NCI-H146 treated with DMSO at 0.1 percent for 48 hours (cell line): ENCODE results near the gene AKAP17A.
"Not testable (repeated sequence)": the region's sequence is repeated elsewhere in the genome, so short reads cannot be mapped to it uniquely, and the experiment has no call there.

Experiments
- DNase-seq: peaks from one replicate; lab custom pipeline; 2025; ENCODE audit not compliant: unreplicated experiment; lab: John Stamatoyannopoulos, UW

Gene AKAP17A

DNA sequence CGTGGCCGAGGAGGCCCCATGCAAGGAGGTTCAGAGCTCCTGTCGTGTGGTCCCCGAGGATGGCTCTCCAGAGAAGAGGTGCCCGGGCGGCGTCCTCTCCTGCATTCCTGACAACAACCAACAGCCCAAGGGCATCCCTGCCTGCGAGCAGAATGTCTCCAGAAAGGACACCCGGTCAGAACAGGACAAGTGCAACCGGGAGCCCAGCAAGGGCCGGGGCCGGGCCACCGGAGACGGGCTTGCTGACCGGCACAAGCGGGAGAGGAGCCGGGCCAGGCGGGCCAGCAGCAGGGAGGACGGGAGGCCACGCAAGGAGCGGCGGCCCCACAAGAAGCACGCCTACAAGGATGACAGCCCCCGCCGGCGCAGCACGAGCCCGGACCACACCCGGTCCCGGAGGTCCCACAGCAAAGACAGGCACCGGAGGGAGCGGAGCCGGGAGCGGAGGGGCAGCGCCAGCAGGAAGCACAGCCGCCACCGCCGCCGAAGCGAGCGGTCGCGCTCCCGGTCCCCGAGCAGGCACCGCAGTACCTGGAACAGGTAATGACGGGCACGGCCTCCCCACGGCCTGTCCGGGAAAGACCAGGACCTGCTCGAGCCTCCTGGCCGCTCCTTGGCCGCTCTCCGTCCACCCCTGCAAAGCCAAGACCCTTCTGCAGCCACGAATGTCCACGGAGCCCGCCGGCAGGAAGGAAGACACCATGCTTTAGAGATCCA, 9.8 kb downstream of the AKAP17A start:
- DNase-seq: no peak

DNA sequence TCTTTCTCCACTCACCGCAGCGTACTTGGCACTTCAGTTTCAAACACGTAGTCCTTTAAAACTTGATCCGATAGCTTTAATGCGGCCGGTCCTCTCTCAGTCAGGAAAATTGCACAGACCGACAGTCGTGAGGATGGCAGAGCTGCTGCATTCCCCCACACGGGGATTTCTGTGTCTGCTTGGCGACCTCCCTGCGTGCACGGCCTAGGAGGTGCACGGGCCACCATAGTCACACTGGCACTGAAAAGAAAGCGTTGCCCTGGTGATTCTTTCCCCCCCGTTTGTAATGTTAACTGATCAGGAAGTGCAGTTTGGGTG, 10.3 kb downstream of the AKAP17A start:
- no peak for DNase-seq

DNA sequence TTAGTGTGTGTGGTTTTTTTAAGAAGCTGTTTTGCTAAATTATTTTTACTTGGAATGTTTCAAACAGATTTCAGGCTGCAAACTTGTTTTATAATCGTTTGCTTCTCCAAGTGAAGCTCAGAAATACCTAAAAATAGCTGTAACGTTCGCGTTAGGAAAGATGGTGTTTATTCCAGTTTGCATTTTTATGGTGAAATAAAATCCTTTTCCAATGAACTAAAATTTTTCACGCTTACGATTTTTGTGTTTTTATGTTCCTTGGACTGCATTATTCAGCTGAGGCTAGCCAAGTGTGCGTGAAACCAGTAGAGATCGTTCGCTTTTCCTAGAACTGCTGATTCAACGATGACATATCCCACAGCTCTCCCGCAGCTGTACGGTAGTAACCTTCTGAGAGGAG, 10.9 kb downstream of the AKAP17A start:
- DNase-seq: no peak

DNA sequence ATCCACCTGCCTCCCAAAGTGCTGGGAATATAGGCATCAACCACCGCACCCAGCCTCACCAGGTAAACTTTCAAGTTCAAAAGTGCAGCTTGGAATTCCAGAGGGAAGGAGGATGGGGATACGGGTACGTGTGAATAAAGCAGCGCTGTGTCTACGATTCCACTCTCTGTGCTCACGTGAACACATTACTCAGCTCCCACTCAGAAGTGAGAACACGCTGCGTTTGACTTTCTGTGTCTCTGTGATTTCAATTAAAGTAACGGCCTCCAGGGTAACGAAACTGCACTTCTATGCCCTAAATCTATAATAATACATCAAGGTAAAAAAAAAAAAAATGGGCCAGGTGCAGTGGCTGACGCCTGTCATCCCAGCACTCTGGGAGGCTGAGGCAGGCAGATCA, 15.1 kb downstream of the AKAP17A start:
- DNase-seq: no peak

DNA sequence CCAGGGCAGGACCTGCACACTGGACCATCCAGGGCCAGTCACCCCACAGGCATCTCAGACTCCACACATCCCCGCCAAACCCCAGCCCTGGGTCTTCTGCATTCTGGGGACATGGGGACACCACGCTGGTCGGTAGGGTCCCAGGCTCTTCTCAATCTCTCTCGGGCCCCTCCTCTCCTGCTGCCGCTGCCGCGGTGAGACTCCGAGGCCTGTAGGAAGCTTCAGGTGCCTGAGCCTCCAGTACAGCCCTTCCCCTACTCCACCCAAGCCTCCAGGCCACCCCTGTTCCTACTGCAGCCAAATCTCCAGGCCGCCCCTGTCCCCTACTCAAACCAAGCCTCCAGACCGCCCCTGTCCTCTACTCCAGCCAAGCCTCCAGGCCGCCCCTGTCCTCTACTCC, 17.9 kb downstream of the AKAP17A start:
- no peak for DNase-seq

DNA sequence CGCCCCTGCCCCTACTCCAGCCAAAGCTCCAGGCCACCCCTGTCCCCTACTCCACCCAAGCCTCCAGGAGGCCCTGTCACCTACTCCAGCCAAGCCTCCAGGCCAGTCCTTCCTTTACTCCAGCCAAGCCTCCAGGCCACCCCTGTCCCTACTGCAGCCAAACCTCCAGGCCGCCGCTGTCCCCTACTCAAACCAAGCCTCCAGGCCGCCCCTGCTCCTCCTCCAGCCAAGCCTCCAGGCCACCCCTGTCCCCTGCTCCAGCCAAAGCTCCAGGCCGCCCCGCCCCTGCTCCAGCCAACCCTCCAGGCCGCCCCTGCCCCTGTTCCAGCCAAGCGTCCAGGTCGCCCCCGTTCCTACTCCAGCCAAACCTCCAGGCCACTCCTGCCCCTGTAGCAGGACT, 18.4 kb downstream of the AKAP17A start:
- no peak for DNase-seq

DNA sequence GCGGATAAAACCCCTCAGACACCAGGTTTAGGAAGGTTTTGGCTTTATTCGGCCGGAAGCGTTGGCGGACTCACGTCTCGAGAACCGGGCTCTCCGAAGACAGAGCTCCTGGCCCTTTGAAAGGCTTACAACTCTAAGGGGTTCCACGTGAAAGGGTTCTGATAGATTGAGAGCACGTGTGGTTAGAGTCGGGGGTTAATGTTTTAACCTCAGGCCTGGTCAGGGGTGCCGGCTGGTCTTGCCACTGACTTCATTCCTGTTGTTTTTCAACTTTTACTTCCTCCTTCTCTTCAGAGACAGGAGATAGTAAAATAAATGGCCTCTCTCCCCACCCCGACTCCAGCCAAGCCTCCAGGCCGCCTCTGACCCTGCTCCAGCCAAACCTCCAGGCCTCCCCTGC, 18.8 kb downstream of the AKAP17A start:
- DNase-seq: no peak

DNA sequence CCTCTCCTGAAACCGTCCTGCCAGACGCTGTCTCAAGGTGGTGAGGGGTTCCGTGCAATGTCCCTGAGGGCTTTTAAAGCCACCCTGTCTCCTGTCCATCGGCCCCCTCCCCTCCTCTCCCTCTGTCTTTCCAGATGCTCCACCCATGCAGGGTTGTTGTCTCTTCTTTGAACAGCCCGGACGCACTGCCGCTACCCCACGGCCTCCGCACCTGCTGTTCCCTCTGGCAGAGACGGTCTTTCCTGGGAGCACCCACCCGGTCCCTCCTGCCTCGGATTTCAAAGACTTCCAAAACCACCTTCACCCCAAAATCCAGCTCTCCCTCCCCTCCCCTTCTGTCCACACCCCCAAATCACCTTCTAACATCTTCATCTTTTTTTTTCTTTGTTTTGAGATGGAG, 19.3 kb downstream of the AKAP17A start:
- DNase-seq: no peak

DNA sequence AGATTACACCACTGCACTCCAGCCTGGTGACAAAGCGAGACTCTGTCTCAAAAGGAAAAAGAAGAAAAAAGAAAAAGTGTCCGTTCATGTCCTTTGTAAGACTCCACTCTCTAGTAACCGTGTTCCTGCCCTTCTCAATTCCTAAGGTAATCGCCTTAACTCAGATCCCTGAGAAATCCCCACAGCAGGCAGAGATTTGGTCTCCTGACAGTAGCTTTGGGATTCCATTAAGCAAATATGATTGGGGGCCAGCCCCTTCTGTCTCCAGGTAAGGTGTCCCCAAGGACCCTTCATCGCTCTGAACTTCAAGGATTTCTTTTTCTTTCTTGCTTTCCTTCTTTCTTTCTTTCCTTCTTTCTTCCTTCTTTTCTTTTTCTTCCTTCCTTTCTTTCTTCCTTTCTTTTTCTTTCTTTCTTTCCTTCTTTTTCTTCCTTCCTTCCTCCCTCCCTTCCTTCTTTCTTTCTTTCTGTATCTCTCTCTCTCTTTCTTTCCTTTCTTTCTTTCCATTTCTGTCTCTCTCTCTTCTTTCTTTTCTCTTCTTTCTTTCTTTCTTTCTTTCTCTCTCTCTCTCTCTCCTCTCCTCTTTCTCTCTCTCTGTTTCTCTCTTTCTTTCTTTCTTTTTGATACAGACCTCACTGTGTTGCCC, 21.4 kb downstream of the AKAP17A start:
- DNase-seq: no peak

DNA sequence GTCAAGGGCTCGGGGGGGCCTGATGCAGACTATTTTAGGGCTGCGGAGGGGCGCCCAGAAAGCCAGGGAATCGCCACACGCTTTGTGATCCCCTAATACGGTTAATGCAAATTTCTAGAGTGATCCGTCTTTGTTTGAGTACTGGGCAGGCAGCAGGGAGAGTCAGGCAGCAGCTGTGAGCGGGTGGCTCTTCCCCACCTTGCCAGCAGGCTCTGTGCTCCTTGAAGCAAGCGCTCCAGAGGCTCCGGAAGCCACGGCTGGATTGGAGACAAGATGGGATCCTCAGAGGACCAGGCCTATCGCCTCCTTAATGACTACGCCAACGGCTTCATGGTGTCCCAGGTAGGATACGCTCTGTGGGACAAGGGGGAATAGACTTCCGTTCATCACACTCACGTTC, 23.5 kb downstream of the AKAP17A start, which contains the start of gene ASMT:
Gene ASMT (plus strand): TSS at position 133 of the 400 bp plus-strand sequence. CDS start 141 bp downstream, at position 274.
- DNase-seq: no peak

DNA sequence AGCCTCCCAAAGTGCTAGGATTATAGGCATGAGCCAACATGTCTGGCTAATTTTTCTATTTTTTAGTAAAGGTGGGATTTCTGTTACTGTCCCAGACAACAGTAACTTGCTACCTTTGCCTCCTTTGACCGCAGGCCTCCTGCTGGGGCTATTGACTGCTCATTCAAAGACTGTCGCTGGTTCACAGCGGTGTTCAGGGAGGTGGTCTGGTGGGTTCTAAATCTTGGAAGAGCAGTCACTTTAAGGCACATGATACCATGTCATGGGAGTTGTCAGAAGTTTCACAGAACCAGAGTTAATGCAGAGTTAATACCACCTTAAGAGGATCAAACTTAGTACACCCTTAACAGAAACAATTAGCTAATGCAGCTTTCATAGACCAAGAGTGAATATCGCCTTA, 27.3 kb downstream of the AKAP17A start:
- DNase-seq: no peak

DNA sequence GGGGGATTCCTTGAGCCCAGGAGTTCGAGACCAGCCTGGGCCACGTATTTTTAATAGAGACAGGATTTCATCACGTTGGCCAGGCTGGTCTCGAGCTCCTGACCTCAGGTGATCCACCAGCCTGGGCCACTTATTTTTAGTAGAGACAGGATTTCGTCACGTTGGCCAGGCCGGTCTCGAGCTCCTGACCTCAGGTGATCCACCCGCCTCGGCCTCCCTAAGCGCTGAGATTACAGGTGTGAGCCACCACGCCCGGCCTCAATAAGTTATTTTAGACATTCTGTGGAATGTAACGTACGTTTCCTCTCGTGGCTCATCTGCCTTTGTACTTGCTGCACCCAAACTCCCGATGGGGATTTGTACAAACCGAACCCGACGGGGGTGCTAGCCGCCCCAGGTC, 32.3 kb downstream of the AKAP17A start:
- no peak for DNase-seq

DNA sequence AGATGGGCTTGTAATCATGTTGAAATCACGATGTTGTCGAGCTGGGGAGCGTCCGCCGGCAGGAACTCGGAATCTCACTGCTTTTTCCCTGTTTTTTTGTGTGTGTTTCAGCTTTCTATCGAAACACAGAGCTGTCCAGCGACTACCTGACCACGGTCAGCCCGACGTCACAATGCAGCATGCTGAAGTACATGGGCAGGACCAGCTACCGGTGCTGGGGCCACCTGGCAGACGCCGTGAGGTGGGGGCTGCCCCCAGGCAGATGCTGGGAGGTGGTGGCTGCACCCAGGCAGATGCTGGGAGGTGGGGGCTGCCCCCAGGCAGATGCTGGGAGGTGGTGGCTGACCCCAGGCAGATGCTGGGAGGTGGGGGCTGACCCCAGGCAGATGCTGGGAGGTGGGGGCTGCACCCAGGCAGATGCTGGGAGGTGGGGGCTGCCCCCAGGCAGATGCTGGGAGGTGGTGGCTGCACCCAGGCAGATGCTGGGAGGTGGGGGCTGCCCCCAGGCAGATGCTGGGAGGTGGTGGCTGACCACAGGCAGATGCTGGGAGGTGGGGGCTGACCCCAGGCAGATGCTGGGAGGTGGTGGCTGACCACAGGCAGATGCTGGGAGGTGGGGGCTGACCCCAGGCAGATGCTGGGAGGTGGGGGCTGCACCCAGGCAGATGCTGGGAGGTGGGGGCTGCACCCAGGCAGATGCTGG, 32.9 kb downstream of the AKAP17A start:
- DNase-seq: not testable (repeated sequence)

DNA sequence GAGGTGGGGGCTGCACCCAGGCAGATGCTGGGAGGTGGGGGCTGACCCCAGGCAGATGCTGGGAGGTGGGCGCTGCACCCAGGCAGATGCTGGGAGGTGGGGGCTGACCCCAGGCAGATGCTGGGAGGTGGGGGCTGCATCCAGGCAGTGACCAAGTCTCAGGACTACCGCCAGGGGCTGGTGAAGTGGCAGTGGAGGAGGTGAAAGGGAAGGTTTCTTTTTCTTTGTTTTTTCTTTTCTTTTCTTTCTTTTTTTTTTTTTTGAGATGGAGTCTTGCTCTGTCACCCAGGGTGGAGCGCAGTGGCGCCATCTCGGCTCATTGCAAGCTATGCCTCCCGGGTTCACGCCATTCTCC, 33.4 kb downstream of the AKAP17A start:
- not testable (repeated sequence) for DNase-seq

DNA sequence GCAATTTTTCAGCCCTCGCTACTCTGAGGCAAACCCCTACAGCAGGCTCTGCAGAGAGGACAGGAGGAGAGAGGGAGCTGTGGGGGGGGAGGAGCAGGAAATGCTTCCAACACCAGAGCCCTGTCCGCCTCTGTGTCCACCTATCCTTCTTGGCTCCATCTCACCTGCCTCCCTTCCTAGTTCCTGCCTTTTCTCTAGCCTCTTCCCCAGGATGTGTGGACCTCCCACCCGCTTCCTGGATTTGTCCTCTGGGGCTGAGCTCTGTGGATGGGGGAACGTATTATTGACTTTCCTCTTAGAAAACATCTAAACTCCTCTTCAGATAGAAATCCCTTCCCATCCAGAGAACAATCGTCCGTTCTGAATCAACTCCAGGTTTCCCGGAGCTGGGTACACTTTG, 37.8 kb downstream of the AKAP17A start:
- no peak for DNase-seq

DNA sequence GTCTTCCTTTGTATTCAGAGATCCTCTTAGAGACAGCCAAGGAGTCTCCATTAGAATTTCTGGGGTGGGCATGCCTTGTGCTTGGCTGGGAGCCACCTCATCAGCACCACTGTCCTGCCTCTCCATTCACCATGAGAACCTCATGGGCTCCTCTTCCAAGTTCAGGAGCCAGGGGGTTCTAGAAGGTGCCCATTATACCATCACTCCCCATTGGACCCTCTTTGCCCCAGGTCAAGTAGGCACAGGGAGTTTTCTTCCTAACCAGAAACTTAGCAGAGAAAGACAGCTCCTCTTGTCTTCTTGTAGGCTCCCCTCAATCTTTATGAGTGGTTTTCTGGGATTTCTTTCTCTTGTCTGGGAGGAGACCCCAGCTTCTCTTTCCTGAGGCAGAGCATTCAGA, 54.6 kb downstream of the AKAP17A start:
- no peak for DNase-seq

DNA sequence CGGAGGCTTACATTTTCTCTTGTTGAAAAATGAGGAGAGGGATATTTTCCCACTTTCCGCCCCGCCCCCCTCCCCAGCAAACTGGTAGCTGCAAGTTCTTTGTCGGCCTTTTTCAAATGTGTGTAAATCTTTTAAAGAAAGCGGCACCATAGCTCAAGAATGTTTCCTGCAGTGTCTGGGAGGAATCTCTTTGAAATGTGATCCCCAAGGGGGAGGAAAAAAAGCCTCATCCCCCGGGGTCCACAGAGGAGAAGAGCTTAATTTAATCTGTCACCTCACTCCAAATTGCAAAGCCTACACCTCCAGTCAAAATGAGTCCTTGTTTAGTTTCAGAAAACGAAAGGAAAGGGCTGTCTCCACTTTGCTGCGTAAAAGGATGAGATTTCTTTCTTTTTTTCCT, 58.2 kb downstream of the AKAP17A start:
- no peak for DNase-seq
